HG02678 (cell line): ENCODE results near the gene KLK1.
"Not testable (repeated sequence)": the region's sequence is repeated elsewhere in the genome, so short reads cannot be mapped to it uniquely, and the experiment has no call there.

Experiments used
- ATAC-seq: cut with Tn5 transposase; IDR thresholded peaks from one replicate; pipeline ENCODE4 v1.9.1; 2021; ENCODE audit warnings: mild to moderate bottlenecking, moderate library complexity; ENCODE audit not compliant: unreplicated experiment

KLK1 gene

DNA sequence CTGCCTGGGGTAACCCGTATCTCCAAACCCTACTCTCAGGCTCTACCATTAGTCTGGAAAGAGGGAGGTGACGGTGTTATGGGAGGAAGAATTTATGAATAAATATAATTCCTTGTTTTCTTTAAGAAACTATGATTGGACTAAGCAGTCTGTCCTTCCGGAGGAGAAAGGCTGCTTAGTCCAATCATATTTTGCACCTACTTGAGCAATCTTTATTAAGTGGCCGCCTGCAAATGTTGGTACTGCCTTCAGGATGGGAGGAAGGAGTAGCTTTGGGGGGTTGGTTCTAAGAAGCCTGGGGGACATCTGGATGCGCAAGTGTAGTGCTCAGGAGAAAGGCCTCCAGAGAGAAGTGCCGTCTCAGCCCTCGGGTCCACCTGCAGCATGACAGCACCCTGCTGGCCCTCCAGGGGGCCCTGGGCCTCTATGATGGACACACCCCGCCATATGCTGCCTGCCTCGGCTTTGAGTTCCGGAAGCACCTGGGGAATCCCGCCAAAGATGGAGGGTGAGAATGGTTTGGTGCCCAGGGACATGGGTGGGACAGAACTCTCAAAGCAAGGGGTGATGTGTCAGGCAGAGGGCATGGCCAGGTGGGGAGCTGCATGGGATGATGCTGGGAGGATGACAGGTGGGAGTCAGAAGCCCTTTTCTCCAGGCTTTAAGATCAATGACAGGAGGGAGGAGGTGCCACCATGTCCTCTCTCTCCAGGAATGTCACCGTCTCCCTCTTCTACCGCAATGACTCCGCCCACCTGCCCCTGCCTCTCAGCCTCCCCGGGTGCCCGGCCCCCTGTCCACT lies 29.3 kb downstream of the KLK1 start:
- ATAC-seq = no peak

DNA sequence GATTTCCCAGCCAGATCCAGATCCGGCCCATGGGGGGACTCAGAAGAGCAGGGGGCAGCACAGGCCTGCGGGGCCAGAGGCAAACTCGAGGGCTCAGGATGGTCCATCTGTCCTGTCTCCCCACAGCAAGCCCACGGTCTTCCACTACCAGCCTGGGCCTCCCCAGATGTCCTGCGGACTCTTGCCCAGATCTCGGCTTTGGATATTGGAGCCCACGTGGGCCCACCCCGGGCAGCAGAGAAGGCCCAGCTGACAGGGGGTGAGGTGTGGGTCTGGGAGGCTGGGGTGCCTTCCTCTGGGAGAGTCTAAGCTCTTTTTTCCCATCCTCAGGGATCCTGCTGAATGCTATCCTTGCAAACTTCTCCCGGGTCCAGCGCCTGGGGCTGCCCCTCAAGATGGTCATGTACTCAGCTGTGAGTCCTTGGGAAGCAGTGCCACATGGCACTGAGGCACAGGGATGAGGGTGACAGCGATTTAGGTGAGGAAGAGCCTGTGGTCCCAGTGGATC lies 30.0 kb downstream of the KLK1 start:
- no peak for ATAC-seq

- no peak for ATAC-seq
These were observed 31.0 kb downstream of the KLK1 start for GRCh38 chr19:50792272-50793250.

DNA sequence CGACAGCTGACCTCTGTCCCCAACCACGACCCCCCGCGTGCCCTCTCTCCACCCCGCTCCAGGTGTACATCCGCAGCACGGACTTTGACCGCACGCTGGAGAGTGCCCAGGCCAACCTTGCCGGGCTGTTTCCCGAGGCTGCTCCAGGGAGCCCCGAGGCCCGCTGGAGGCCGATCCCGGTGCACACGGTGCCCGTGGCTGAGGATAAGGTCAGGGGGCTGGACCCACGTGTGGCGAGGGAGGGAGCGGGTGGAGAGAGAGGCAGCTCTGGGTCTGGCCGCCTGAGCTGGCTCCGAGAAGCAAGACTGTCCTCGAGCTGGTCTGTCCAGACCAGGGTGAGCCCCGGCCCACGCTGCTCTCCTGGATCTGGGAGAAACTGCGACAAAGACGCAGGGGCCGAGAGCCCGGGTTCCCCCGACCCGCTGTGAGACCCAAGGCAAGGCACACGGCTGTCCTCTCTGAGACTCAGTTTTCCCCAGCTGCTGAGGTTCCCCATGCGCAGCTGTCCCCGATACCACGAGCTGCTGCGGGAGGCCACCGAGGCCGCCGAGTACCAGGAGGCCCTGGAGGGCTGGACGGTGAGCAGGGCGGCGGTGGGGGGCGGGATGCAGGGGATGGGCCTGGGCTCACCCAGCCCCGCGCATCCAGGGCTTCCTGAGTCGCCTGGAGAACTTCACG lies 31.9 kb downstream of the KLK1 start:
- ATAC-seq = no peak

- no peak for ATAC-seq
These were observed 32.6 kb downstream of the KLK1 start for GRCh38 chr19:50790922-50791467.

- ATAC-seq = no peak
These were observed 33.2 kb downstream of the KLK1 start, which contains the start of gene ACP4 for GRCh38 chr19:50790396-50790795. ACP4 (plus strand) TSS chr19:50790415; CDS start chr19:50790415, 0 bp downstream.

GRCh38 chr19:50785329-50785728 lies 38.3 kb downstream of the KLK1 start:
- ATAC-seq = no peak

DNA sequence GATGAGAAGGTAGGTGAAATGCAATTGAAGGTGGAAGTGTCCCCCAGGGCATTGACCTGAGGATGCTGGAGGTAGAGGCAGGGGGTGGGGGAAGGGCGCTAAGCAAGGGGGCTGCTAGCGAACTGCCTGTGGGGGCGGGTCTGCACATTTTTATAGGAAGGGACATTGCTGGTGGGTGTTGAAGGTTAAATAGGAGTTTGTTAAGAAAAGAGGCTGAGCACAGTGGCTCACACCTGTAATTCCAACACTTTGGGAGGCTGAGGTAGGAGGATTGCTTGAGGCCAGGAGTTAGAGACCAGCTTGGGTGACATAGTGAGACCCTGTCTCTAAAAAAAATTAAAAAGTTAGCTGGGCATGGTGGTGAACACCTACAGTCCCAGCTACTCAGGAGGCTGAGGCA lies 38.9 kb downstream of the KLK1 start:
- ATAC-seq = no peak

DNA sequence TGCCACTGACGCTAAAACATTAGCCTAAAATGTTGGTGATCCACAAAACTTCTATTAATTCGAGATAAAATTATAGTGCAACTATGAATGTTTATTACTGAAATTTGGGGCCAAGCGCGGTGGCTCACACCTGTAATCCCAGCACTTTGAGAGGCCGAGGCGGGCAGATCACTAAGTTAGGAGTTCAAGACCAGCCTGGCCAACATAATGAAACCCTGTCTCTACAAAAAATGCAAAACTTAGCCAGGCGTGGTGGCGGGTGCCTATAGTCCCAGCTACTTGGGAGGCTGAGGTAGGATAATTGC lies 39.8 kb downstream of the KLK1 start:
- ATAC-seq = not testable (repeated sequence)

DNA sequence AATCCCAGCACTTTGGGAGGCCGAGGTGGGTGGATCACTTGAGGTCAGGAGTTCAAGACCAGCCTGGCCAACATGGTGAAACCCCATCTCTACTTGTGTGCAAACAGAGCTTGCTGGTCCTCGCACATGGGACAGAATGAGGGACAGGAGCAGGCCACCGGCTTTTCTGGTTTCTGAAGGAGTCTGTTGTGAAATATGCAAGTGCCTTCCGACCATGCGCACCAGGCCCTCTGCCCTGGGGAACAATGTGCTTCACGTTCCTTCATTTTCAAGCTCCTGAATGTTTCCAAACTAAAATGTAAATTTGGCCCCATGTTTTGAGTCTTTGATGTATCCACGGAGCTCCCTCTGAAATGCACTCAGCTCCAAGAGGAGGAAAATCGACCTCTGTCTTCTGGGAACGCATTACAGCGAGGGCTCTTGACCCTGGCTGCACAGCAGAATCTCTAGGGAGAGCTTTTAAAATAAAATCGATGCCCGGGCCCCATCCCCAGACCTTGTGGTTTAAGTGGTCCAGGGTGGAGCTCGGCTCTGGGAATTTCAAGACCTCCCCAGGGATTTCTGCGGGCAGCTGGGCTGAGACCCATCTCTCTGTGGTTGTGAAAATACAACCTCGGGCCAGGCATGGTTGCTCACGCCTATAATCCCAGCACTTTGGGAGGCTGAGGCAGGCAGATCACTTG lies 42.7 kb downstream of the KLK1 start:
- ATAC-seq = no peak

DNA sequence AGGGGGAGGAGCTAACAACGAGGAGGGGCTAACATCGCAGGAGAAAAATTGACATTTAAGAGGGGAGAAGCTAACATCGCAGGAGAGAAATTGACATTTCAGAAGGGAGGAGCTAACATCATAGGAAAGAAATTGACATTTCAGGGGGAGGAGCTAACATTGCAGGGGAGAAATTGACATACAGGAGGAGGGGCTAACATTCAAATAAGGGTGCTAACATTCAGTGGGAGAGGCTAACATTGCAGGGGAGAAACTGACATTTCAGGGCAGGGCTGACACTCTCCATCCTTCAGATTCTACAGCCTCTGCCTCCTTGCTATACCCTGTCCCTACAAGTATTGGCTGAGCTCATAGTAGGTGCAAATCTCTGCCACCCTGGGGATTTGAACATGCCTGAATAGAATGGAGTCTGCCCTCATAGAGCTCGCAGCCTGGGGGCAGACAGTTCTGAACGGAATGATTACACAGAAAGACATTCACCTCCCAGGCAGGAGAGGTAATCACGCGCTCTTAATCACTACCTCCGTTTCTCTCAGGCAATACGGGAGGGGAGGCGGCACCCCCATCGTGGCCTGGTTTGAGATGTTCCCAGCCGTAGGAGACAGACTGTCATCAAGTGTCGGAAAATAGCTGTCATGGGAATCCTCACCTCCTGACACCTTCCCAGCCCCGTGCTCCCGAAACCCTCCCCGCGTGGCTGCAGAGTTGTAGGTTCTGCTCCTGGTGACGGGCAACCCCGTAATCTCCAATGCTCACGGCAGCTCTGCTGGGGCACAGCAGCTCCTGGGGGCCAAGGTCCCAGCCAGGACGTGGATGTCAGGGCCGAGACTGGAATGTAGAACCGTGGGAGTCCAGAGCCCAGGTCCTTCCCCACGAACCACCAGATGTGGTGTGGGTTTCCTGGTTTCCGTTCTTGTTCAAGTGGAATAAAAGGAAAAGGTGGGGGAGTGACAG lies 43.8 kb downstream of the KLK1 start:
- ATAC-seq = no peak

- ATAC-seq = no peak
These were observed 44.6 kb downstream of the KLK1 start for GRCh38 chr19:50778906-50779430.

DNA sequence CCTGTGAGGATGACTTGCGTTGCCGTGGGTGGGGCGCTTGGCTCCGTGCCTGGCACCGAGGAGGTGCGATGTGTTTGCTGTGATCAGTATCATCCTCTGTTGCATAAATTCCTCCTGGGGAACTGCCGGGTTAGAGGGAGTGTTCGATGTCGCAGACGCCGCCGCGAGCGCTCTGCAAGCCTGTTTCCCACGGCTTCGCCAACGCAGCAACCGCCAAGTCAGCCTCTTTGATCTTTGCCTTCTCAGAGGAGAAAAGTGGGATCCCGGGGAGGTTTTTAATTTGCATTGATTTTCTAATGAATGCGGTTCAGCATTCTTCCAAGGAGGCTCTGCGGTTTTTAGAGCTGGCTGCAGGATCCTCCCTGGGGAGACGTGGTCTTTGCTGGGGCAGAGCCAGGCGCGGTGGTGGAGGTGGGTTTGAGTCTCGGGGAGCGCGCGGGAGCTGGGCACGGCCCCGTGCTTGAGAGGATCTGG lies 45.7 kb downstream of the KLK1 start:
- no peak for ATAC-seq

DNA sequence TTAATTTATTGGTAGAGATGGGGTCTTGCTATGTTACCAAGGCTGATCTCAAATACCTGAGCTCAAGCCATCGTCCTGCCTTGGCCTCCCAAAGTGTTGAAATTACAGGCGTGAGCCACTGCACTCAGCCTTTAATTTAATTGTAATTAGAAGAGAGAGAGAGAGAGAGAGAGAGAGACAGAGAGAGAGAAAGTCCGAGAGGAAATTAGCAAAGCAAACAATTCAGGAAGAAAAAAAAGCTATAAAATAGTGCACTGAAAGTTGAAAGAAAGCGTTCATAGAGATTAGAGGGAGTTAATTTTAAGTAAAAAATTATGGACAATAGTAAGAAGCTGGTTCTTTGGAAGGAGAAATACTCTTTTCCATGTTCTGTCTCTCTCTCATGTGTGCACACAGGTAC lies 46.3 kb downstream of the KLK1 start:
- no peak for ATAC-seq

DNA sequence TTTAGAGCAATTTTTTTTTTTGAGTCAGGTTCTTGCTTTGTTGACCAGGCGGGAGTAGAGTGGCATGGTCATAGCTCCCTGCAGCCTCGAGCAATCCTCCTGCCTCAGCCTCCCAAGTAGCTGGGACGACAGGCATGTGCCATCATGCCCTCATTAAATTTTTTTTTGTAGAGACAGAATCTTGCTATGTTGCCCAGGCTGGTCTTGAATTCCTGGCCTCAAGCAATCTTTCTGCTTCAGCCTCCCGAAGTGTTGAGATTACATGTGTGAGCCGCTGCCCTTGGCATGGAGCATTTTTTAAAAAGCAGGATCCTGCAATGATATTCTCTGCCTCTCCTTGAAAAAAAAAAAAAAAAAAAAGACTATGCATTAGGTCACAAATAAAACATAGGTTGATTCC lies 47.5 kb downstream of the KLK1 start:
- no peak for ATAC-seq

GRCh38 chr19:50773454-50773853 lies 50.1 kb downstream of the KLK1 start:
- not testable (repeated sequence) for ATAC-seq

- ATAC-seq = not testable (repeated sequence)
These were observed 50.7 kb downstream of the KLK1 start for GRCh38 chr19:50772912-50773311.

- no peak for ATAC-seq
These were observed 51.1 kb downstream of the KLK1 start for GRCh38 chr19:50772476-50772875.

- no peak for ATAC-seq
These were observed 52.7 kb downstream of the KLK1 start for GRCh38 chr19:50770888-50771287.
